Measurements from ENCODE around the gene PLA1A. TPM values are rescaled to one million over a fixed set of nuclear protein-coding genes. Genes with fewer than 3 reads are reported as not detected.

The PLA1A gene
- total RNA-seq, 1 donor from 2014 or later, result not detected

DNA sequence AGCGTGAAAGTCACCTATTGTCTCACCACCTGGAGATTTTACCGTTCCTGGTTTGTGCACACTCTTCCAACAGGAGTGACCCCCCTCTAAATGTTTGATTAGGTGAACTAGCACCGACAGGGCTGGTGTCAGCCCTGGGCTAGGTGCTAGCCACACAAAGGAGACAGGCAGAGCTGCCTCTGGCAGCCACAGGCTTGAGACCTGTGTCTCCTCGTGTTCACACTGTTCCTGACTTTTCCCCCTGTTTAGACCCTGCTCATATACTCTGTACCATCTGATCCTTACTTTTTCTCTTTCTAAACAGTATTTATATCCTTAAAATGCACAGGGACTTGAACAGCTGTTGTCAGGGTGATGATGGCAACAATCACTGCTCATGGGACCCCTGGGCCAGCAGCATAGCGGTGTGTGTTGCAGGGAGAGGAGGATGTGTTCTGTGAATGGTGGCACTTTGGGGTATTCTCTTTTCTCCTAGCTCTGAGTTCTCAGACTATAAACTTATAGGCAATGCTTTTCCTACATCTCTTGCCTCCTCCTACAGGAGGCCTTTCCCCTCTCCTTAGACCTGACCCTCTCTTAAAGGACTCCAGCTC, 43.8 kb upstream of the PLA1A start:
- TF ChIP-seq, protein P1, sequence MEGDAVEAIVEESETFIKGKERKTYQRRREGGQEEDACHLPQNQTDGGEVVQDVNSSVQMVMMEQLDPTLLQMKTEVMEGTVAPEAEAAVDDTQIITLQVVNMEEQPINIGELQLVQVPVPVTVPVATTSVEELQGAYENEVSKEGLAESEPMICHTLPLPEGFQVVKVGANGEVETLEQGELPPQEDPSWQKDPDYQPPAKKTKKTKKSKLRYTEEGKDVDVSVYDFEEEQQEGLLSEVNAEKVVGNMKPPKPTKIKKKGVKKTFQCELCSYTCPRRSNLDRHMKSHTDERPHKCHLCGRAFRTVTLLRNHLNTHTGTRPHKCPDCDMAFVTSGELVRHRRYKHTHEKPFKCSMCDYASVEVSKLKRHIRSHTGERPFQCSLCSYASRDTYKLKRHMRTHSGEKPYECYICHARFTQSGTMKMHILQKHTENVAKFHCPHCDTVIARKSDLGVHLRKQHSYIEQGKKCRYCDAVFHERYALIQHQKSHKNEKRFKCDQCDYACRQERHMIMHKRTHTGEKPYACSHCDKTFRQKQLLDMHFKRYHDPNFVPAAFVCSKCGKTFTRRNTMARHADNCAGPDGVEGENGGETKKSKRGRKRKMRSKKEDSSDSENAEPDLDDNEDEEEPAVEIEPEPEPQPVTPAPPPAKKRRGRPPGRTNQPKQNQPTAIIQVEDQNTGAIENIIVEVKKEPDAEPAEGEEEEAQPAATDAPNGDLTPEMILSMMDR (conservative IDR thresholded peaks at IDR 0.05), result no peak
- no peak overlapping the region for H3K27ac Mint-ChIP-seq (ENCODE audit: unreplicated experiment)
- H3K9me3 Mint-ChIP-seq, result no peaks in the 10 kb centered on the region
- H3K36me3 Mint-ChIP-seq (ENCODE audit: low read depth), result no peaks in the 10 kb centered on the region
- H3K4me1 Mint-ChIP-seq, result no peaks in the 10 kb centered on the region
- no peaks in the 10 kb centered on the region for H3K27me3 Mint-ChIP-seq (ENCODE audit: low read depth)
- DNase-seq (ENCODE audit: low read depth, low spot score), result no peak
- H3K4me3 Mint-ChIP-seq, result no peak overlapping the region

DNA sequence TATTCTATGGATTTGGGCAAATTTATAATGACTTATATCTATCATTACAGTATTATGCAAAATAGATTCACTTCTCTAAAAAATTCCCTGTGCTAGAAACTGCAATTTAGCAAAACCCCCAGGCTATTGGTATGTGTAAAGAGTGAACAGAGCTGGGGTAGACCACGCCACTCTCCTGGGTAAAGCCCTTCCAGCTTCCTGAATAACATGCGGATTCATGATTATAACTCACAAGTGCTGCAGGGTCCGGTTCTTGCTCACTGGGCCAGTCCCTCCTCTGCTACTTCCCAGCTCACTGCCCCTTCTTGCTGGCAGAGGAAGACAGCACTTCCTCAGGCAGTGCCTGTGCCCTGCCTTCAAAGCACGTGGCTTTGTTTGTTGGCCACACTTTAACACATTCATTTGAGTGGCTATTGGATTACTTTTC, 42.4 kb upstream of the PLA1A start:
- no peaks in the 10 kb centered on the region for H3K36me3 Mint-ChIP-seq (ENCODE audit: low read depth)
- TF ChIP-seq, protein P1 (conservative IDR thresholded peaks at IDR 0.05), result no peak
- peaks cover 4% of the 10 kb centered on the region for H3K4me1 Mint-ChIP-seq
- H3K27me3 Mint-ChIP-seq (ENCODE audit: low read depth), result no peaks in the 10 kb centered on the region
- H3K27ac Mint-ChIP-seq (ENCODE audit: unreplicated experiment), result no peak overlapping the region
- DNase-seq (ENCODE audit: low read depth, low spot score), result no peak
- H3K9me3 Mint-ChIP-seq, result peaks cover 2% of the 10 kb centered on the region
- H3K4me3 Mint-ChIP-seq, result no peak overlapping the region

DNA sequence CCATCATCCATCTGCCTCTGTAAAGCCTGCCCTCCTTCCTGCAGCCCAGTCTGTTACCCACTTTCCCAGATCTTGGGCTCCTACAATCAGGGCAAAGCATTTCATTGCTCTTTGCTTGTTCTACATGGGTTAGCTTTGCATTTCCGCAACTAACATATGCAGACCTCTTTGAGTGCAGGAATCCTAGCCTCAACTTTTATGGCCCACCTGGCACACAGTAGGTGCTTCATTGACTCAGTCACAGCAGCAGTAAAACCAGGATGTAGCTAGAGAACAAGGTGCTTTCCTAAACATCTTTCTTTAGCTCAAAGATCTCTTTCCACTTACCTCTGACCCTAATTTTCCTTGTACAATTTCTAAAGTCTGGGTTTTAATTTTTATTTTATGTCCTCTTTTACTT, 41.8 kb upstream of the PLA1A start:
- TF ChIP-seq, protein P1 (conservative IDR thresholded peaks at IDR 0.05), result no peak
- no peak for DNase-seq (ENCODE audit: low read depth, low spot score)
- H3K4me1 Mint-ChIP-seq, result peaks cover 4% of the 10 kb centered on the region
- no peaks in the 10 kb centered on the region for H3K36me3 Mint-ChIP-seq (ENCODE audit: low read depth)
- H3K4me3 Mint-ChIP-seq, result no peak overlapping the region
- peak overlapping the region; percentile 4 for H3K27ac Mint-ChIP-seq (ENCODE audit: unreplicated experiment)
- H3K27me3 Mint-ChIP-seq (ENCODE audit: low read depth), result no peaks in the 10 kb centered on the region
- peaks cover 2% of the 10 kb centered on the region for H3K9me3 Mint-ChIP-seq

DNA sequence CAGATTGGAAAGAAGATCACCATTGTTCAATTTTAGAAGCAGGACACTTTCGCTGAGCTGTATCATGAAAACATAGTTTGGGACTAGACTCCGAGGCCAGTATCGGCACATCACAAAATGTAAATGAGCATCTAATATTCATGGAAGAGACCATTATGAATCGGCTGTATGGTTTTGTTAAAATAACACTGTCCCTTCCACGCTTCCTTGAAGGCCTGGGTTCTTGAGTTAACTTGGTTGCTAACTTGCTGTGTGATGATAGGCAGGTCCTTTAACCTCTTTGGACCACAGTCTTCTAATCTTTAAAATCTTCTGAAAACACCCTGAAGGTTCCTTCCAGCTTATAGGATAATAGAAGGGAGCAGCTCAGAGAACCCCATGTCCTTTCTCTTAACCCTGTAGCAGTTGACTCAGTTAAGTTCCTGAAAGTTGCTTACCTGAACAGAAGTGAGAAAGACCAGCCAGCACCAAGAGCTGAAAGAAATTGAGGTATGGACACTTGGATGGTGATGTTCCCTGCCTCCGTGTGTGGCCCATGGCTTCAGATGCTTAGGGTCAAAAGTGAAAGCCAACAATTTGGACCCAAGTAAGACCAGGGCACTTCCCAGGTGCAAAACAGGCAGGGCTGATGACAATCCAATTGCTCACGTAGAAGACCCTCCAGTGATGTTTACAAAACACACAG, 40.4 kb upstream of the PLA1A start:
- TF ChIP-seq, protein P1 (conservative IDR thresholded peaks at IDR 0.05), result no peak
- H3K27ac Mint-ChIP-seq (ENCODE audit: unreplicated experiment), result no peak overlapping the region

DNA sequence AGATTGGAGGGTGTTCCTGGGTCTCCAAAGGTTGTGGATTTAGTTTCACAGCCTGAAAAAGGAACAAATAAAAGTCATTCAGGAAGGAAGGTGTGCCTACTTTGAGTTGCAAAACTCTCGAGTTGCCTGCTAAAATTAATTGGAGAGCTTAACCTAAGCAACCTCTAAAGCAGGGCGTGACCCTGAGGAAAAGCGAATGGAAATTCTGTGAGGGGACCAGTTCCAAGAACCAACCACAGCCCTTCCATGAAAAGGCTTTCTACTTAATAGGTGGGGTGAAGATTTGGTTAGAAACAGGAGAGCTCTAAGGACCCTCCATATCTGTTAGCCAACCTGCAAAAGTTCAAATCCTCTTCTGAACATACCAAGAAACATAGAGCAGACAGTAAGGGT, 39.8 kb upstream of the PLA1A start:
- H3K4me1 Mint-ChIP-seq, result peaks cover 4% of the 10 kb centered on the region
- TF ChIP-seq, protein P1 (conservative IDR thresholded peaks at IDR 0.05), result no peak
- H3K36me3 Mint-ChIP-seq (ENCODE audit: low read depth), result no peaks in the 10 kb centered on the region
- no peak overlapping the region for H3K4me3 Mint-ChIP-seq
- H3K27me3 Mint-ChIP-seq (ENCODE audit: low read depth), result no peaks in the 10 kb centered on the region
- H3K9me3 Mint-ChIP-seq, result peaks cover 2% of the 10 kb centered on the region
- H3K27ac Mint-ChIP-seq (ENCODE audit: unreplicated experiment), result no peak overlapping the region
- DNase-seq (ENCODE audit: low read depth, low spot score), result no peak

More for the DNA sequence above, 40.4 kb upstream of the PLA1A start:
- Mint-ChIP-seq H3K36me3 (ENCODE audit: low read depth) (no peaks in the 10 kb centered on the region), H3K4me3 (no peak overlapping the region), H3K4me1 (peaks cover 4% of the 10 kb centered on the region), H3K27me3 (ENCODE audit: low read depth) (no peaks in the 10 kb centered on the region), H3K9me3 (peaks cover 2% of the 10 kb centered on the region)
- no peak for DNase-seq (ENCODE audit: low read depth, low spot score)
